Activated T-helper 1 cell treated with anti-CD3 and anti-CD28 coated beads, Interleukin-2, amount 50 U/mL, for 16 hours (primary cell): ENCODE results near the gene MGAT5.

Experiments
- DNase-seq, 2 donors: peaks; one replicate each; pipeline ENCODE4 v3.0.0-alpha.2; 2020; ENCODE audit warnings: low read depth in 1 of 2, low spot score in 1 of 2

Gene MGAT5

GRCh38 chr2:134331081-134331480 is 77.2 kb downstream of the MGAT5 start:
- no peak for DNase-seq

GRCh38 chr2:134333646-134334189 is 79.8 kb downstream of the MGAT5 start:
- no peak for DNase-seq

- no peak for DNase-seq
Measured at GRCh38 chr2:134334542-134335353, 80.9 kb downstream of the MGAT5 start.

GRCh38 chr2:134335601-134336000 is 81.7 kb downstream of the MGAT5 start:
- DNase-seq, result no peak

- no peak for DNase-seq
Measured at GRCh38 chr2:134336352-134336751, 82.5 kb downstream of the MGAT5 start.

GRCh38 chr2:134336921-134337320 is 83.0 kb downstream of the MGAT5 start:
- DNase-seq, result no peak

- no peak for DNase-seq
Measured at GRCh38 chr2:134337631-134338030, 83.8 kb downstream of the MGAT5 start.

GRCh38 chr2:134338208-134338607 is 84.3 kb downstream of the MGAT5 start:
- DNase-seq, result no peak

GRCh38 chr2:134341476-134341875 is 87.6 kb downstream of the MGAT5 start:
- no peak for DNase-seq

GRCh38 chr2:134344954-134345697 is 91.3 kb downstream of the MGAT5 start:
- no peak for DNase-seq

GRCh38 chr2:134346141-134346540 is 92.3 kb downstream of the MGAT5 start:
- no peak for DNase-seq

- no peak for DNase-seq
Measured at GRCh38 chr2:134347756-134348155, 93.9 kb downstream of the MGAT5 start.

GRCh38 chr2:134348239-134348638 is 94.4 kb downstream of the MGAT5 start:
- no peak for DNase-seq

GRCh38 chr2:134348760-134349159 is 94.9 kb downstream of the MGAT5 start:
- DNase-seq, result no peak

- no peak for DNase-seq
Measured at GRCh38 chr2:134351016-134351415, 97.1 kb downstream of the MGAT5 start.

- no peak for DNase-seq
Measured at GRCh38 chr2:134351899-134352298, 98.0 kb downstream of the MGAT5 start.

- no peak for DNase-seq
Measured at GRCh38 chr2:134352844-134353243, 99.0 kb downstream of the MGAT5 start.

GRCh38 chr2:134354611-134355010 is 100.7 kb downstream of the MGAT5 start:
- no peak for DNase-seq

GRCh38 chr2:134357814-134358213 is 103.9 kb downstream of the MGAT5 start:
- no peak for DNase-seq

- no peak for DNase-seq
Measured at GRCh38 chr2:134359367-134360081, 105.7 kb downstream of the MGAT5 start.

GRCh38 chr2:134360745-134361487 is 107.0 kb downstream of the MGAT5 start:
- no peak for DNase-seq
